ENCODE results near the gene PLEKHD1.
A peak's percentile ranks its signal among the peaks of the same experiment; 100 is the strongest.

The PLEKHD1 gene

DNA sequence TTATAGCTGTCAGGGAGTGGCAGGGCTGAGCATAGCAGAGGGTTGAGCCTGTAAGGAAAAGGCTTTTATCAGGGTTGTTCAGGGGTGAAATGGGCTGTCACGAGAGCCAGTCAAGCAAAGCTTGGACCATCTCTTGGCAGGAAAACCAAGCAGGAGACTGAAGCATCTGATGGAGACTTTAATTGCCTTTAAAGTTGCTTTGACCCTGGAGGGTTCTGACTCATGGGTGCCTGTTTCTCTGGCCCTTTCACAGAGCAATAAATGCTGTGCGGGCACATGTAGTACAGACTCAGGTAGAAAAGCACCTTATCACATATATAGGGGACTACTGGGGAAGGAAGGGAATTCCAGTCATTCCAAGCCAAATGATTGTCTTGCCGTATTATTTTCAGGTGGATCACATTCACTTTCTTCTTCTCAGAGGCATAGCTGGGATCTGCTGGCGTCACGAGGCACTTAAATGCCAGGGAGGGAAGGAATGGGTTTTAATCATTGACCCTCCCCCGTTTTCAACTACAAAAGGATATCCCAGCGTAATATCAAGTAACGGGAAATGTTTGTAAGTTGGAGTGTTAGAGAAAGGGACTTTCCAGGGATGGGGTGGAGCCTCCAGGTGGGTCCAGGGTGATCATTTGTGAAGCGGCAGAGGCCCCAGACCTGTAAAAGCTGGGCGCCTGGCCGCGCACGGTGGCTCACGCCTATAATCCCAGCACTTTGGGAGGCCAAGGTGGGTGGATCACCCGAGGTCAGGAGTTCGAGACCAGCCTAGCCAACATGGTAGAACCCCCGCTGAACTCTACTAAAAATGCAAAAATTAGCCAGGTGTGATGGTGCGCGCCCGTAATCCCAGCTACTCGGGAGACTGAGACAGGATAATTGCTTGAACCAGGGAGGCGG is 34.9 kb downstream of the PLEKHD1 start:
- no peak for DNase-seq

DNA sequence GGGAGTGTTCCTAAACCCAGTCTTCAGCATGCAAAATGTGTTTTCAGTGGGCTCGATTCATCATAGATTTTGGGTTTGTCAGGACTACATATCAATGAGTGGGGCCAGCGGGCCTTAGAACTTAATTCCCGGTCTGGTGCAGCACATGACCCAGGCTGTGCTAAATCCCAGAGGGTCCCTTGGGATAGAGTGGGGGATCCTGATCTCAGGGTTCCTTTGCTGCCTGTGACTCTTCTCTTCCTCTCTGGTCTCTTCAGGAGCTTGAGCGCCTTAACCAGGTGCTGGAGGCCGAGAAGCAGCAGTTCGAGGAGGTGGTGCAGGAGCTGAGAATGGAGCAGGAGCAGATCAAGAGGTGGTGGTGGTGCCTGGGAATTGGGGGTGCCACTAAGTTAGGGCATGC is 37.5 kb downstream of the PLEKHD1 start:
- DNase-seq: no peak

DNA sequence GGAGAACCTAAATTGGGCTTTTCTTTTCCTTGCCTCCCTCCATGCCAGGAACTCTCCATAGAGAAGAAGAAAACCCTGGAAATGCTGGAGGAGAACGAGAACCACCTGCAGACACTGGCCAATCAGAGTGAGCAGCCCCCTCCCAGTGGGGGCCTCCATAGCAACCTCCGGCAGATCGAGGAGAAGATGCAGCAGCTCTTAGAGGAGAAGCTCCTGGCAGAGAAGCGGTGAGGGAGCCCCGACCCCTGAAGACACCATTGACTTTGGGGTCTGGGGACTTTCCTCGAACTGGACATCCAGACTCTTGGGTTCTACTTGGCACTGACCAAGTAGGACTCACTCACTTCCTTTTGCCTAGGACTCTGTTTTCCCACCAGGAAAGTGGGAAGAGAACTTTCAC is 41.4 kb downstream of the PLEKHD1 start:
- DNase-seq: no peak

DNA sequence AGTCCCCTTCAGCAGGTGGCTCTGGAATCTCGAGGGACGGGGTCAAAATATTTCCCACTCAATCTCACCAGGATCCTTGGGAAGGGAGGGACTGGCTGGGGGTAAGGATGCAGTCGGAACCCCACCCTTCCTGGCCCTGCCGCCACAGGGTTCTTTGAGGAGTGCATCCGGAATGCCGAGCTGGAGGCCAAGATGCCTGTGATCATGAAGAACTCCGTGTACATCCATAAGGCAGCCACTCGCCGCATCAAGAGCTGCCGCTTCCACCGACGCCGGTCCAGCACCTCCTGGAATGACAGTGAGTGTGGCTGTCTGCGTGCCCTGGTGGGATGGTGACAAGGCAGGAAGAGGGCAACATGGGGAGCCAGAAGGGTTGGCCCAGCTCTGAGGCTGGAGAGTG is 43.1 kb downstream of the PLEKHD1 start:
- no peak for DNase-seq

DNA sequence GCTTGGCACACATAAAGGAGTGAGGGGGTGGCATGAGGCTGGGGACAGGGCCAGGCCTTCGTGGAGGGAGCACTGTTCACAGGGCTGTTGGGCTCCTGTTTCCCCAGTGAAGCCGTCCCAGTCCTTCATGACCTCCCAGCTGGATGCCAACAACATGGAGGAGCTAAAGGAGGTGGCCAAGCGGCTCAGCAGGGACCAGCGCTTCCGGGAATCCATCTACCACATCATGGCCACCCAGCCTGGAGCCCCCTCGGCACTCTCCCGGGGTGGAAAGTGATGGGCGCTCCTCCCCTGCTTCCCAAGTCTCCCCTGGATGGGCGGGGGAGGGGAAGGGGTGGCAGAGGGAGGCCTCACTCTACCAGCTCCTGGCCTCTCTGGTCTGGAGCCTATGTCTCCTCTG is 43.6 kb downstream of the PLEKHD1 start:
- no peak for DNase-seq

DNA sequence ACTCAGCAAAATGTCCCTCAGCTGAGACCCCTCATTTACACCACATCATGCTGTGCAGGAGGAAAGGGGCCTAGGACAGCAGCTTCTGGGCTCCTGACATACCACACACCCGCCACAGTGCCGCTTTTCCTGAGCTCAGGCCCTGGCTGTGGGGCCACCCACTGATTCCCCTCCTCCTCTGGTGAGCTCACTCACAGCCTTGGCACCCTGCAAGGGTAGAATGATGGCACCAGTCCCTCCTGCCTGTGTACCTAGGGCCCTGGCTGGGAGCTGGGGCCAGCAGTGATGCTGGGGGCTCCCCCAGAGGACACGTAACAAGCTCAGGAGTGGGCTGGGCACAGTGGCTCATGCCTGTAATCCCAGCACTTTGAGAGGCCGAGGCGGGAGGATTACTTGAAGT is 44.4 kb downstream of the PLEKHD1 start:
- DNase-seq: no peak

DNA sequence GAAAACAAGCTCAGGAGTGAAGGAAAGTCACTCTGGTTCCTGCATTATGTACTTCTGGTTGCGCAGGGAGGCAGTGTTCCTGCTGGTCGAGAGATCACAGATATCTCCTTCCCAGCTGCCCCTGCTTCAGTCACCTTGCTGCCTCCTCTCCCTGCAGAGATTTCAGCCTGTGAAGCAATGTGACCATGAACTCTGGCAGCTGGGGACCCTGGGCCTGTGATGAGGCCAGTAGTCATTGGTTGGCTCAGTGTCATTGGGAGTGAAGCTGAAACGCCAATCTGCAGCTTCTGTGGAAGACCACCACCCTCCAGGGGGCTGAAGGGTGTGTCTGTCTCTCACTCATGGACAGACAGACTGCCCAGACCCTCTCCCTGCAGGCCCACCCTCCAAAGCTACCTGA is 45.0 kb downstream of the PLEKHD1 start:
- DNase-seq: no peak

DNA sequence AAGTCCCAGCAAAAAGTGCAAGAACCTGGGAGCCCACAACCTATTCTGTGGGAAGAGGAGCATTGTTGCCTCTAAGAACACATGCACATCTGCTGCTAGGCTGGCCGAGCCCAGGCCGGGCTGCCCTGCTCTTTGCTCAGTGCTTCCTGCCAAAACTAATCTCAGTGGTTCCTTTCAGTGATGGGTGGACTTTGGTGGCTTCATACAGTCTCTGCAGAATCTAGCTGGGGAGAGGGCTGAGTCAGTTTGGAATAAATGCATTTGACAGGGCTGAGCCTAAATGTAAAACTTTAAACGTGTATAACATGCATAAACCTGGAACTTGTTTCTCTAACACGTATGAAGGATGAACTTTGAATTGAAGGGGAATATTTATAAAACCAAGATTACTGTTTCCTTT is 45.6 kb downstream of the PLEKHD1 start:
- DNase-seq: no peak

DNA sequence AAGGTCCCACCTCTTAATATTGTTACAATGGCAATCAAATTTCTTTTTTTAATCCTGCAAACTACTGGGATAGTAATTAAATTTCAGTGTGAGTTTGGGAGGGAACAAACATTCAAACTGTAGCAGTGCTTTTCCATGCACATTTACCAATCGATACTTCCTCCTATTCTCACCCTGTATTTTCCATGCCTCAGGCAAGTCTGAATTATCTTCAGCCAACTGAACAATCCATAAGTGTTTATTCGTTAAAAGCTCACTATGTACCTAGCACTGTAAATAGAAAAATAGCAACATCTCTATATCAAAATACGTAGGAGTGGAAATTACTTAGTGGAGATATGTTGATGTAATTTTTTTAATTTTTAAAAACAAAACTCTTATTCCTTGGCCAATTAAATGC is 46.6 kb downstream of the PLEKHD1 start:
- DNase-seq: no peak

DNA sequence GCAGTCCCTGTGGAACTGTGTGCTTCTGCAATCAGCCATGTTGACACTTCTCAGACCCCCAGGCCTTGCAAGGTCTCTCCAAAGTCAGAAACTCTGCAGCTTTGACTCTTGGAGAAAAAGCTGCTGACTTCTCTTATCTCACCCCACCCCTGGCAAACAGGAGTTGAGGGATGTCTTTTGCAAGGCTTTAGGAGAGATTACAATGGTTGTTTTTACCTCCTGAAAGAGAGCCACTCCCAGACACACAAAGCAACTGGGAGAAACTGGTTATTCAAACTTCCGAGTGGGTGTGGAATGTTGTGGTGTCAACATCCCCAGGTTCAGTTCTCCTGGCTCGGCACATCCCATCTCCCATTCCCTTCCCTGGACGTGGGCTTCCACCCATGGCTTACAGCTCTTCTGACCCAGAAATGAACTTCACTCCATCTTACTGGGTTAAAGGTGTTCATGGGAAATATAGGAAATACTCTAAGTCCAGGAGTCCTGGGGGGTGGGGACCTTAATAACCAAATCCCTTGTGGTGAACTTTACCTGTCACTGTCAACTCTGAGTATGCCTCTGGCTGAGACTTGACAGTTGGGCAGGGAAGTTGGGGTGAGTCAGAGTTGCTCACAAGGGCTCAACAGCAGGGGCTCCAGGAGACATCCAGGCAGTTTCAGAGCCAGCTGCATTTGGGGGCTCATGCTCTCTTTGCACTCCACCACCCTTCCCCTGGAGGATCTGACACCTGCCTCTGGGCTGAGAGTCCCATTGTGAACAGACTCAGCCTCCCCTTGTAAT is 48.2 kb downstream of the PLEKHD1 start:
- DNase-seq: no peak

DNA sequence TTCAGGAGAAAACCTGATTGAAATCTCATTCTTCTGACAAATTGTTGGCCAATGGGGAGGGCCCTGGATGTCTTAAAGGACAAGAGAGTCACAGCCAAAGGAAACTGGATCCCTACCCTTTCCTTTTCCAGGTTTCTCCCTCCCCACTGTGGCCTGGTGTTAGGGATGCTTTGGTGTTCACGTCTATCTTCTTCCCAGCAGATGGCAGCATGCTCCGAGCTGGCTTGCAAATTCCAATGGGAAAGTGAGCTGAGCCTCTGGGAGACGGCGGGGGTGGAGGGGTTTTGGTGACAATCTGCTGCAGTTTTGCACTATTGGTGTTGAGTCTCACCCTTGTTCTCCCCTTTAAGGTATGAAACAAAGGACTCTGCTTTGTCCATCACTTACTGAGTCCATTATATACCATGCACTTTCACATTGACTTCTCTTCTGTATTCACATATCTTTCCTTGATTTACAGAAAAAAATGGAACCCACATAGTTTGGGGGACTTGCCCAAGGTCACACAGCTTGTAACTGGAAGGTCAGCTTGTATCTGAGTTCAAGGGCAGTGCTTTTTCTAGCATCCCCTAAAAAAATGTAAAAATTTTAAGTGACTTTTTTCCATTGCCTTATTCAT is 50.8 kb downstream of the PLEKHD1 start:
- no peak for DNase-seq

DNA sequence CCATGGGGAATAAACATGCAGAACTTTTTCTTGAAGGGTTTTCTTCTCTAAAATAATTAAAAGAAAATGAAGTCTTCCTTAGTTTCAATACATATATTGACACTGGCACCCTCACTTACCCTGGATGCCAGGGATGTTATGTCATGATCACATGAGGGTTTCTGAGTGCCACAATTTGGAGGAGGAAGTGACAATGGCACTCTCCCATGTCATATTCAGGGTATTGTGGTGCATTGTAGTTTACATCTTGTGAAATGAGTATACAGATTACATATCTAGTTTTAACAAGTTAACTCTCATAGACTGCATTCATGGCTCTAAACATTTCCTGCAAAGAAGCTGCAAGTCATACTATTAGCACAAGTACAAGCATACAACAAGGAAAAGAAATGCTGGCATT is 52.4 kb downstream of the PLEKHD1 start:
- no peak for DNase-seq

DNA sequence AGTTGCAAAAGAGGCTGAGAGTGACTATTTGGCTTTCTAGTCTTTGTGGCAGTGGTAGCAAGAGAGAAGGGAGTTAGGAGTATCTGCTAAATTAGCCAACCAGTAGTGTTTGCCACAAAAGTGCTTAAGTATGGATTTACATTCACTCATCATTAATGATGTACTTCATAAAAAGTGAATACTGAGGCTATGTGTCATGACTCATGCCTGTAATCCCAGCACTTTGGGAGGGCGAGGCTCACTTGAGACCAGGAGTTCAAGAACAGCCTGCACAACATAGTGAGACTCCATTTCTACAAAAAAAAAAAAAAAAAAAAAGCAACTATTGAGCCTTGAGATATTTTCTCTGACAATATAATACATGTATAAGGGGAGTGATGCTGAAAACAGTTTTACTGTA is 53.4 kb downstream of the PLEKHD1 start:
- DNase-seq: no peak

DNA sequence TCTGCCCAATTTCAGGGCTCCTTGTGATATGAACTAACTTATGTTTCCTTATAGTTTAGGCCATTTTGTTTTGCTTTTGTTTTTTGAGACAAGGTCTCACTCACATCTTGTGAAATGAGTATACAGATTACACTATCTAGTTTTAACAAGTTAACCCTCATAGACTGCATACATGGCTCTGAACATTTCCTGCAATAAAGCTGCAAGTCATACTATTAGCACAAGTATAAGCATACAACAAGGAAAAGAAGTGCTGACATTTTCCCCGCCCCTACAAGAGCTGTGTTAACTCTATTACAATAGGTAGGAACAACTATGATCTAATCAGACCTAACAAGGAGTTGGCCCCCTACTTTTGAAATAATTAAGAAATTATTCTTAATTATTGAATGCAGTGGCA is 54.2 kb downstream of the PLEKHD1 start:
- DNase-seq: no peak

DNA sequence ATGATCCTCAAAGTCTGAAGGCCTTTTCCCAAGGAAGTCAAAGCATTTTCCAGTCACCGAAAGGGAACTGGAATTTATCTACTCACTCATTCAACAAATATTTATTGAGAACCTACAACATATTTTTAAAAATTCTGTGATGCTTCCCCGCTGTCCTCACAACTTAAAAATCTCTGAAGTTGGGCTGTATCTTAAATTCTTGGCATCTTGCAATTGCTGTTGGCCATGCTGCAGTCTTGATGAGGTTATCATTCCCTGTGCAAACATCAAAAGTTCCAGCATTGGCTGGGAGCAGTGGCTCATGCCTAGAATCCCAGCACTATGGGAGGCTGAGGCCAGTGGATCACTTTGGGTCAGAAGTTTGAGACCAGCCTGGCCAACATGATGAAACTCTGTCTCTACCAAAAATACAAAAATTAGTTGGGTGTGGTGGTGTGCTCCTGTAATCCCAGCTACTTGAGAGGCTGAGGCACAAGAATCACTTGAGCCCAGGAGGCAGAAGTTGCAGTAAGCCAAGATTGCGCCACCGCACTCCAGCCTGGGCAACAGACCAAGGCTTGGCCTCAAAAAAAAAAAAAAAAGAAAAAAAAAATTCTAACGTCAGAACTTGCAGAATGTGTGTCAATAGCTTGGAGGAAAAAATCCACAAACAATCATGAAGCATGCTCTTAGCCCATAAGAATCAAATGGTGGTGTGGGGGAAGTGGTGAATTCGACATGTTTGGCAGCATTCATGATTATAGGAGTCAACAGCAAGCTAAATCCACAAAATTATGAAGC is 55.3 kb downstream of the PLEKHD1 start:
- no peak for DNase-seq

DNA sequence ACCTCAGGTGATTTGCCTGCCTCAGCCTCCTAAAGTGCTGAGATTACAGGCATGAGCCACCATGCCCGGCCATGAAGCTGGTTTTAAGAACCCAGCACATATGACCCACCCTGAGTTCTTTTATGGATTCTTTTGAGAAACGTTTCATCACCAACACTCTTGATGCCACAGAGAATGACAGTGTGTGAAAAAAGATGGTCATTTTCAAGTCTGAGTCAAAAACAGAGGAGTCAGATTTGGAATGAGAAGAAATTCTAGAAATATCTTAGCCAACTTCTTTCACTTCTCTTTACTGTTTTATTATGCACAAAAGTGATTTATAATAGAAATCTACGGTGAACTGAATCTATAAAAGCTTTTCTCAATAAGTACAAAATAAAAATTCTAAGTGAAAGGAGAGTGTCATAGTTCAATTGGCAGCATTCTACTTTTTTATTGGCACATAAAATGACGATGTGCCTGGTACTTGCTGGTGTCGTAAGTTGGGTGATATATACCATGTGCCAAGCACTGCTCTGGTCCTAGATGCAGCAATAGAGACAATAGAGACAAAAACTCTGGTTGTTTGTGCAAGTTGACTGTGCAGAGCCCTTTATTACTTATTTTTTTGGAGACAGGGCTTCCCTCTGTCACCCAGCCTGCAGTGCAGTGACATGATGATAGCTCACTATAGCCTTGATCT is 56.3 kb downstream of the PLEKHD1 start:
- DNase-seq: no peak

DNA sequence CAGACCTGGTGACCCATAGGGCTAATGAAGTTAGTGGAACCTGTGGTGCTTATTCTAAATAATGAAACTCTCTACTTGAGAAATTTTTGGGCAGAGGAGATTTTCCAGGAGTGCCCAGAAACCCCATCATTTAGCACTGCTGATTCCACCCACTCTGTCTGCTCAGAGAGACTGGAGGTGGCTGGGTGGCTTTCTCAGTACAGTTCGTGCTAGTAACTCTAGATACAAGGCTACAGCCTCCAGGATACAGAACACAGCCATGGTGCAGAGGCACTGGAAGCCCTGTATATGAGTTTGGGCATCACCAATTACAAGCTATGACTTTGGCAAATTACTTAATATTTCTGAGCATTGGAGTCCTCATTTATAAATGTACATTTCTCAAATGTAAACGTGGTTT is 57.8 kb downstream of the PLEKHD1 start:
- DNase-seq: no peak

DNA sequence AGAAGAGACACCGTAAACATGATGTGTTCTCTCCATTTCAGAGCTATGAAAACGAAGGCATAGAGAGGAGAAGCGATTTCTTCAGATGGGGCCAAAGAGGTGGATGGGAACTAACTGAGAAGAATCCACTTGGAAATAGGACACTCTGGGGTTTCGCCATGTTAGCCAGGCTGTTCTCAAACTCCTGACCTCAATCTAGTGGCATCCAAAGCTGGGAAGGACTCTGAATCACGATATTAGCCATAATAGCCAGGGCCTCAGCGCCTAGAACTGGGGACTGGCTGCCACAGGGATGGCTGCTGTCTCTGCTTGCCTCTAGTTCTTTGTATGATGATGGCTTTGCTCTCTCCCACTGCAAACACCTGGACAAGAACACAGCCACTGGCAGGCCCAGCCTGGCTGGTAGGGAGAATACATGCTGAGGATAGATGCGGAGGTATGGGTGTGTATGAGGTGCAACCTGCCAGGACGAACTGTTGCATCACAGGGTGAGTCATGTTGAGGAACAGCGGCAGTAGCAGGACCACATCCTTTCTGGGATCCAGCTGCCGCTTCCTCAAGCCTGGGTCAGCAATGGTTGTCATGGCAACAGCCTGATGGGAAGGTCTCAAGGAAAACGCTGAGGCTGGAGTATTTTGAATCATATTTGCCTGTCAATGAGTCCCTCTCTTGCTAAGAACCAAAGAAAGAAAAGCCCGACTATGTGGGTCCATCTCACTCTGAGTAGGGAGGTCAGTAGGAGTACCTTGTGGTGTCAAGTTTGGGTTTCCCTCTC is 59.0 kb downstream of the PLEKHD1 start:
- DNase-seq: peak; percentile 33

DNA sequence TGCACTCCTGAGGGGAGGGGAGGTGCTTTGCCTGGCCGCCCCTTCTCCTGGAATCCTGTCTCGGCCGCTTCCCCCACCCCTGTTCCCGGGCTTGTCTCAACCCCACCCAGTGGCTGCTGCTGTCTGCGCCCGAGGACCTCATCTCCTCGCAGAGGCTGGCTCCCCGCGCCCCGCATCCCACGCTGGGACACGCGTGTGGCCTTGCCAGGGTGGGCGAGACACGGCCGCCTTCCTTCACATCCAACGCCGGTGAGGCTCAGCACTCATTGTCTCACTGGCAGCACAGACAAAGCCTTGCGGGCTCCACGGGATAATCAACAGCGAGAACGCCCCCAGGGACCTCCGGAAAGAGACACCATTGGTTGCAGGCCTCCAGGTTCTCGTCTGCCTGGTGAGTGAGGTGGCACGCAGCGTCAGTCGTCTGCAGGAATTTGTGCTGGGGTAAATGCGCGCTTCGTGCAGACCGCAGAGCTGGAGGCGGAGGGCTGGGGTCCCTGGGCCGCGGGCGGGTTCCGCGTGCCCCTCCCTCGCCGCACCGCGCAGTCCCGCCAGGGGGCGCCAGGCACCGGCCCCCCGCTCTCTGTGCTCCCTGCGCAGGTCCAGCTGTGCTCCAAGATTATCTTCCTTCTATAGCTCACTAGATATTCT is 63.3 kb downstream of the PLEKHD1 start:
- DNase-seq: peak; percentile 12

DNA sequence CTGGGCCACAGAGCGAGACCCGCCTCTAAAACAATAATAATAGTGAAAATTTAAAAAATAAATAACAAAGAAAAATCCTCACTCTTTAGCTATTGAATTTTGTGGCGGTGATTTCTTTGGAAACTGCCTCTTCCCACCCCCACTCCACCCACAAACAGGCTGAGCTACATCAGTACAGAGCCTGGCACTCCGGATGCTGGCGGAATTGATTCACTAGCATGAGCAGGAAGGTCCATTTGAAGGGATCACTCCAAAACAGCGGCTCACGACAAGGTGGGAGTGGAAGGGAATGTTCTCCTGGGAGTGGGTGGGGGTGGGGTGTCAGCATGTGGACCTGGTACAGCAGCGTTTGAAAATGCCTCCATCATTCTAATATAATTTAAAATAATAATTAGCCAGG is 64.0 kb downstream of the PLEKHD1 start:
- no peak for DNase-seq

DNA sequence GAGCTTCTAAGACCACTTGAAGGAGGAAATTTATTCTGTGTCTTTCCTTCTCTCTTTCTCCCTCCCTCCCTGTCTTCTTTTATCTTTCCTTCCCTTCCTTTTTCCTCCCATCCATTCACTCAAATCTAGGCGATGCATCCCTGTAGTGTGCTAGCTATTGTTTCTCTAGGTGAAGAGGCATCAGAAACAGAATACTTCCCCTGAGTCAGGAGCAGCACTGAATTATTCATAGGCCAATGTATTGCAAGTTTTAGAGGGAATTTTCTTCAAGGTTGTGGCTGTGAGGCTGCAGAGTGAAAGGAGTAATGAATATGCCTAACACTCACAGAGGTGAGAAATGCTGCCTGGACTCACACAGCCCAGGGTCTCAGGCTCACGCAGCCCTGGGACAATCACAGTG is 67.0 kb downstream of the PLEKHD1 start:
- DNase-seq: no peak
